NCI-H1105 (cell line): ENCODE results near the gene KCNAB2.

Source experiments
- DNase-seq: peaks from one replicate; lab custom pipeline; 2025; lab: John Stamatoyannopoulos, UW

Gene KCNAB2

DNA sequence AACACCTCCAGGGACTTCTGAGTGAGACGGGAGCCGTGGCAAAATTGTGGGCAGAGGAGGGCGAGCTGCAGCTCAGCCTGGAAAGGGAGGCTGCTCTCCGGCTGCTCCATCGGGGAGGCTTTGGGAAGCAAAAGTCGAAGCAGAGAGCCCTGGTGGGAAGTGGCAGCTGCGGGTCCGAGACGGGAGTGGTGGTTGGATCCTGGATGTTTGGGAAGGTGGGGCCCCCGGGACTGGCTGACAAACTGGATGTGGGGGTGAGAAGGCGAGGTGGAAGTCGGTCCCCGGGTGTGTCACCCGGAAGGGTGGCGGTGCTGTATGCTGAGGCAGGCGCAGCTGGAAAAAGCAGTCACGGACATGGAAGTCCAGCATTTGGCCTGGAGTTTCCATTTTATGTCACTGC, 52.1 kb downstream of the KCNAB2 start:
- no peak for DNase-seq

DNA sequence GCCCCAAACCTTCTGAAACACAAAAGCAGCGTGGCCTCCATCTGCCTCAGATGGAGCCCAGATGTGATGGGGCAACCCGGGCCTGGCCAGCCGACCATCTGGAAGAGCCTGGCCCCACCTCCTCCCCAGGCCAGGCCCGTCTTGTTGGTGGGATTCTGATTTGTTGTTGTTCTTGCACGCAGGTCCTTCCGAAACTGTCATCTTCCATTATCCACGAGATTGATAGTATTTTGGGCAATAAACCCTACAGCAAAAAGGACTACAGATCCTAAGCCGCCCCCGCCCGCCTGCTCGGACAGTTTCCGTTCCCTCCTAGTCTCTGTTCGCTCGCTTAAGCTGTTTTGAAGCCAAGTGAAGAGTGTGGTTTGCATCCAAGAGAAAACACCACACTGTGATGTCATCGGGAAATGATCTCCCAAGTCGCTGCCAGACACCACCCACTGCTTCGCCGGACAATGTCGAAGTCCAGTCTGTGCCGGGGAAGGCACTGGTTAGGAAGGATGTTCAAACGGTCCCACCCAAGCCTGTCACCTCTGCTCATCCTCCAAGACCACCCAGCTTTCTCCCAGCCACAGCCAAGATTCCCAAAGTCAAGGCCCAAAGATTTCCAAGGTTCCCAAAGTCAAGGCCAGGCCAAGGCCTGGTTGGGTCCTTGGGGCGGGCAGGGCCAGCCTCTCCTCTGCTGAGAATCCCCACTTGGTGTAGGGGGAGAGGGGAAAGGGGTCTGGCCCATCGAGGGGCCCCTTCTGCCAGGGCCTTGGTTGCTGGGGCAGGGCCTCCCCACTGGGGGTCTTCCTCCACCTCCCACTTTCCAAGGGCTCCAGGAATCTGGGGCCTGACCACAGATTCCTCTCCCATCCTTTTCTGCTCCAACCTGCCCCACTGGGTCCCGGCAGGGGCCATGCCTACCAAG, 52.9 kb downstream of the KCNAB2 start:
- DNase-seq = no peak

DNA sequence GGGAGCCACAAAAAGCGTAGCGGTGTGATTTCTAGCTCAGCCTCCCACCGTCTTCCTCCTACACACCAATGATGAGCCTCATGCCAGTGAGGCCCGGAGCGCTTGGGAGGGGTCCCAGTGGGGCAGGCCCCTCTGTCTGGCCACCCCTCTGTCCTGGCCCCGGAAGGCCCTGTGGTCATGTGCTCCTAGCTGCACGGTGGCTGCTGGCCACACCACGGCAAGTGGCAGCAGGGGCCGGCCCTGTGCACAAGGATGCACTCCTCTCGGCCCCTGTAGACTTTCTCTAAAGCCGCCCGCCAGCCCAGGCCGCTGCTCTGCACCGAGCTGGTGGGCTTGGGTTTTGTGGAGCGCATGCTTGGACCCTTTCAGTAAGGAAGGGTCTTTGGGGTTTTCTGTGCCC, 53.6 kb downstream of the KCNAB2 start:
- DNase-seq = no peak

DNA sequence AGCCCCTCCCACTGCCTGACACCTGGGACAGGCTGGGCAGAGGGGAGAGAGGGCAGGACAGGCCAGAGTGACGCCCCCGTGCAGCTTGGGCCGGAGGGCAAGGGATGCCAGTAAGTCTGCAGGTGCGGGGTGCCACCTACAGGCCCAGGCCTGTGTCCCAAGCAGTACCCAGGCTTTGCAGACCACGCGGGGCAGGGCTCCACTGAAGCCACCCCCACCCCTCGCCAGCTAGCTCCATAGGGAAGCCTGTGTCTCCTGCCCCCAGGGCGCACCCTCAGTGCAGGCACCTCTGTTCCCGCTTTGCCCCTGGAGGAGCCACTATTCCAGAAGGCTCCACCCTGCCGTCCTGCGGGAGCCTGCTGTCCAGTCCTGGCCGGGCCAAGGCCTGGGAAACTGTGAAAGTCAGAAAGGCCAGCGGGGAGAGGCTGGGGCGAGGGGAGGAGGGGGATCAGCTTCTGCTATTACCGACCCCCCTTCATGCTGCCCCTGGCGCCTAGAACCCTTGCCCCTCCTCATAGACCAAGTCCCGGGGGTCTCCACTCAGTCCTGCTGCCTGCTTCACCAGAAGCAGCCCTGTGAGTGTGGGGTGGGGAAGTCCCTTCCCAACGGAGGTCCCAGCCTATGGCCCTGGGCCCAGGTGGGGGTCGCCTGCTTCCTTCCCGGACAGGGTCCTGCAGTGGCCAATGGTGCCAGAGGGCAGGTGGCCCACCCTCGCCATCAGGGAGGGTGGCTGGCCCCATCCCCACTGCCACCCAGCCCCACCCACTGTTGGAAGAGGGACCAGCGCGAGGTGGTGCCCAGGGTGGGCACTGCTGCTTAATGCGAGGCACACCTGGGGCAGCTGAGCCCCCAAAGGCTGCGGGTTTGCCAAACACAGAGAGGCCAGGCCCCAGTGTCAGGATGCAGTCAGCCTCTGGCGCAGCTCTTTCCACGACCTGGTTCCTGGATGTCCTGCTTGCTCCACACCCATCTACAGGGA, 54.4 kb downstream of the KCNAB2 start:
- no peak for DNase-seq

DNA sequence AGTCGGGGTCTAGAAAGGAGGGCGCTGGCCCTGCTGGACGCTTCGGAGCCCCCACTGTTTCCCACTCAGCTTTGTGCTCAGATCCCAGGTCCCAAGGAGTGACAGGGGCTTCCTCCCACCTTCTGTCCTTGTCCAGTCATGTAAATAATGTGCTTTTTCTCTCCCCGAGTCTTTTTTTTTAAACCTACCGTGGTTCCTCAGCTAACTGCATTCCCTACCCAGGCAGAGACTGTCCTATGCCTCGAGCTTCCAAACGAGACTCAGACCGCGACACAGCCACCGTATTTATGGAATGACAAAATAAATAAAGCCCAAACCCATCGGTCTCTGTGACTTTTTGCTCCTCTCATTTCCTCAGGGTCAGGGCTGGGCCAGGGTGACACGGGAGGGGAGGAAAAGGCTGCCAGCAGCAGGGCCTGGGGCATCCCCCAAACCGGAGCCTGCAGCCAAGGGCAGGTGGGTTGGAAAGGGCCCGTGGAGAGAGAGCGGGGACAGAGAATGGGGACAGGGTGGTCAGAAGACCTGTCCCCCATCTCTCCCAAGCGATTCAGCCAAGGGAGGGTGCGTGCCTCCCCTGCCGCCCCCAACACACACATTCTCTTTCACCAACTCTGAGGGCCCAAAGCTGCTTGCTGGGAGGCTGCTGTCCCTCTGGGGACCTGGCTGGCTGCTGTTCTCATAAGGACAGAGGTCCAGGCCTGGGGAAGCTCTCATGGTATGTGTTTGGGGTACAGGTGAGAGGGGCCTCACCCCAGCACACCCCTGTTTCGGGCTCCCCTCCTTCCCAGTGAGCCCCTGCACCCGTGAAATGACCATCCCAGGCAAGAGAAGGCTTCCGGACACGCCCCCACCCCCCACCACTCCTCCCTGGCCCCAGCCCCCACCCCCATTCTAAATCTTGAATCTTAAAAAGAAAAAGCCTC, 55.4 kb downstream of the KCNAB2 start:
- DNase-seq = no peak

DNA sequence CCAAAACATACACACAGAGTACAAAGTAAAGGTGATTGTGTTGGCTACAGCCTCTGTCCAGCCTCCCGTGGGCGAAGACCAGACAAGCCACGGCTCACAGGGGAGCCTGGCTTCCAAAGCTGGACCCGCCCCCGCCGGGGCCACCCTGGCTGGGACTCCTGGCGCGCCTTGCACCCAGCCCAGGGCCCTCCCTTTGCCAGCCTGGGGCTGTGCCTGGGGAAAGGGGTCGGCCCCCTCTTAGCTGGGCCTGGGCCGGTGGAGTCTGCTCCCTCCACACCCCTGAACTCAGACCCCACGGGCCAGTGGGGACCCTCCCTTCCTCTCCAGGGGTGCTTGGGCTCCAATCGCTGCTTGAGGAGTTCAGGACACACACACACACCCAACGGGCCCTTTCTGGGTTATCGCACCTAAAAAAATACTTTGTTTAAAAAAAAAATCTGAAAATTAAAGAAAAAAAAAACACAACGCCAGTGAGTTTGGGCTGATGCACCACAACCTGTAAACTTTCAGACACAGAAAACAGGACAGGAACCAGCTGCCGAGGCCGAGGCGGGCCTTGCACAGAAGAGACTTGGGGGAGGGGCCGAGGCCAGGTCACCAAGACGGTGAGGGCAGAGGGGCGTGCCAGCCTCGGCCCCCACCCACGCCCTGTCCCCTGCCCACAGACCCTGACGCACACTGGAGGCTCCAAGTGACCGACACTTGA, 56.3 kb downstream of the KCNAB2 start:
- DNase-seq = no peak

DNA sequence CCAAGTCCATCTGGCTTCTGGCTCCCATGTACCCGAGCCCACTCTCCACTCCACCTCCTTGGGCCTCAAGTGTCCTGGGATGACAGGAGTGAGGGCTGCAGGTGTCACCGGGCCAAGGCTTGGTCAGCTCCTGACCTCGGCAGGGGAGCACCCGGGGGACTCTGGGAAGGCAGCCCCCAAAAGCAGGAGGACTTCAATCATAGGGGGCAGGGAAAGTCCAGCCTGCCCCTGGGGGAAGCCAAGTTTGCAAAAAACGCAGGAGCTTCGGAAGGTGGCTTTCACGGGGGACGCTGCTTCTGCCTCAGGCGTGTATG, 56.8 kb downstream of the KCNAB2 start:
- no peak for DNase-seq

DNA sequence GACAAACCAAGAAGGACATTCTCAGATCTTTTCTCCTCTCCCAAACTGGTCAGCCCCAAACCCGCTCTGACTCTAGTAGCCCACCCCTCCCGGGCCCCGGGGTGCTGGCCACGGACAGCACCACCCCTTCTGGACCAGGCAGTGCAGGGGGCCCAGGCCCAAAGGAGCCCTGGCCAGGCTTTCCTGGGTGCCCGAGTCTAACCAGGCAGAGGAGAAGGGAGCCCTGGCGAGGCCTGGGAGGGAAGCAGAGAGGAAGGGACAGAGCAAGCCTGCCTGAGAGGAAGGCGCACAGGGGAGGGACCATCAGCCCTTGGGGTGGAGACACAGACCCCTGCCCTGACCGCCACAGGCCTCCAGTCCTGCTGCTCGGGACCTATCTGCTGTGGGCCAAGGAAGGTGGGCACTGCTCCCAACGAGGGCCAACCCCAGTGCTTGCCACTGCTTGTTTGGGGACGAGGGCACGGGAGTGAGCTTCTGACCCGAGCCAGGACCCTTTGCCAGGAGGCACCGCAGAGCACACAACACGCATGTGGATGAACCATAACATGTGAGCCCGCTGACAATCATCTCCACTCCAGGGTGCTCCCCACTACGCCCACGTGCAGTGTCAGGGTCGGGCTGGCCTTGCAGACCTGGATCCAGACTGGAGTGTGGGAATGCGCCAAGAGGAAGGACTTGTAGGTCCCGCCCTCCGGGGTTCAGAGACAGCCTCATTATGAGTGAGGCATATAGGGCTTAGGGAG, 57.6 kb downstream of the KCNAB2 start:
- DNase-seq = no peak

DNA sequence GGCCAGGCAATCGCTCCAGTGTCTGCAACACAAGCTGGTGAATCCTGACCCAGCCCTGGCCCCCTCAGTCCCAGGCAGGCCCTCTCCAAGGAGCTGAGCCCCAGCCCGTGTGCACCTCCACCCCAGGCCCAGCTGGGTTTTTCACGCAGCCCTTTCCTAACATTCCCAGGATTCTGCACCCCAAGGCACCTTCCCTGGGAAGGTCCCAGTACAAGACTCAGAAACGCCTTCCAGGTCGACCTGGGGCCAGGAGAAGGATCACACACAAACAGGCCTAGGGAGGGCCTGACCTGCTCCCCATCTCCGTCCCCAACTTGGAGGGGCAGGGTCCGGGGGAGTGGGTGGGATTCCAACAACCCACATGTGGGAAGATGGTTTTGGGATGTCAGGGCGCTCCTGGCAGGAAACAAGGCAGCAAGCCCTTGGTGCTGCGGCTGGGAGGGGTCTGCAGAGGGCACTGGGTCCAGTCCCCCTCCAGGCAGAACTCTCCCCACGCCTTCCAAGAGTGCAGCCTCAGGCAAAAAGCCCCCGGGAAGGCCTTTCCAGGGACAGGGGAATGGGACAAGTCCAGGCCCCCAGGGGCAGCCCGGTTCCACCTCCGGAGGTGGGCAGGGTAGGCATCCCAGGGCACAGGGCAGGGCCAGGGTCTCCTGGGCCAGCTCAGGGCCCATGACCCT, 58.3 kb downstream of the KCNAB2 start:
- DNase-seq = no peak

DNA sequence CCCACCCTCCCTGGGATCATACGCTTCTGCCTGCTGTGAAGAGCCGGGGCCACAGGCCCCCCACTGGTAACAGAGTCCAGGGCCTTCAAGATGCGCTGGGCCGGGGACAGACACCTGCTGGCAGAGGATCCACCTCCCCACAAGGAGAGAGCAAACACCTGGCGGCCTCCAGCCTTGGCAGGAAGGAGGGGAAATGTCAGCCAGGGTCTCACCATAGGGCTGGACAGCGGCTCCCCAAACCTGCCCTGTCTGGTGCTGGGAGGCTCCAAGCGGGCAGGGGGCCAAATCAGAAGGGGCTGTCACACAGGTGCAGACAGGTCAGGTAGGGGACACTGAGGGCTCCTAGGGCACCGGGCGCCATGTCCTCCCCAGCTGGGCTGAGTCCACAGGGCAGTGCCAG, 58.9 kb downstream of the KCNAB2 start:
- DNase-seq = no peak

DNA sequence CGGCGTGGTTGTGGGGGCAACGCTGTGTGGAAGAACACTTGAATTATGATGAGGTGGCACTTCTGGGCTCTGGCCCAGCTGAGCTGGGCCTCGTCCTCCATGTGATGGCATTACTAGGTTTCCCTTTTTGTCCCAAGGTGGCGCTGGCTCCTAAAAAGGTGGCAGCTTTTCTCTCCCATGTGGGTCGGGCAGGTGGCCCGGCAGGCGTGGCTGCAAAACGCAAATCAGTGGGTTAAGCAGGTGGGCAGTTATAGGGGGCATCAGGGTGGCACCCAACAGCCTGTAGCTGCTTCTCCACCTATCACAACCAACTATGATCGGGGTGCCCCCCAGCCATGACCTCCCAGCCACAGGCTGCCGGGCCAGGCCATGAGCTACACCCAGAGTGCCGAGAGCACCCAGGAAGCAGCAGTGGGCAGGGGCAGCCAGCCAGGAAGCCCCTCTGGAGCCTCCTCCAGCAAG, 59.6 kb downstream of the KCNAB2 start:
- no peak for DNase-seq

DNA sequence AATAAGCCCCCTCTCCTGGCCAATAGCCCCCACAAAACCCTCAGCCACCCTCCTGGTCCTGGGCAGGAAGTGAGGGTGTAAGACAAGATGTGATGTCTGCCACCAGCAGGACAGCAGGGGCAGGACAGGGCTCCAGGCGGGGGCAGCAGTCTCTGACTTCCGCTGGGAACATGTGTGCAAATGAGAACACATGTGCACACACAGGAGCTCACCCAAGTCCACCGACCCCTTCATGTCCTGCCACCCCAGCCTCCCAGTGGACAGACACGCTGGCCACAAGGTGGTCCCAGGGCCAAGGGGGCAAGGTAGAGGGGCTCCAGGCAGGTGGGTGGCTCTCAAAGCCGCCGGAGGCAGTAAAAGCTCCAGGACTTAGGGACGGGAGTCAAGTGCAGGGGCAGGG, 60.1 kb downstream of the KCNAB2 start:
- DNase-seq = no peak

DNA sequence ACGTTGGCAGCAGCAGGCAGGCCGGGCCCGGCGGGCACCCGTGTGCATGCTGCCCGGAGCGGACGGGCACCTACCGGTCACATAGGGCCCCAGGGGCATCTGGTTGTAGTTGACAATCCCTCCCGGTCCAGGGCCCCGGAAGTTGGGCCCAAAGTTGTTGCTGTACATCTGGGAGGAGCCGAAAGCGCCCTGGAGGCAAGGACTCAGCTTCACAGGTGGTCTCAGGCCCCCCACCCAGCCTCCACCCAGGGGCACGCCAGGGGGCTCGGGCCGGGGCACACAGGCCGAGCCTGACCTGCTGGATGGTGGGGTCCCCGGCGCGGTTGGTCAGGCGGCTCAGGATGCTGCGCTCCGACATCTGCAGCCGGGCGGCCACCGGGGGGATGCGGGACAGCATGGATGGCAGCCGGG, 60.6 kb downstream of the KCNAB2 start:
- DNase-seq = no peak

DNA sequence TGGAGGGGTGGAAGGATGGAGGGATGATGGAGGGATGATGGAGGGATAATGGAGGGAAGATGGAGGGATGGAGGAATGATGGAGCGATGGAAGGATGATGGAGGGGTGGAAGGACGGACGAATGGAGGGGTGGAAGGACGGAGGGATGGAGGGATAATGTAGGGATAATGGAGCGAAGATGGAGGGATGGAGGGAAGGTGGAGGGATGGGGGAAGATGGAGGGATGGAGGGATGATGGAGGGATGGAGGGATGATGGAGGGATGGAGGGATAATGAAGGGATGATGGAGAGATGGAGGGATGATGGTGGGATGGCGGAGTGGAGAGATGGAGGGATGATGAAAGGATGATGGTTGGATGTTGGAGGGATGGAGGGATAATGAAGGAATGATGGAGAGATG, 61.3 kb downstream of the KCNAB2 start:
- DNase-seq = no peak

DNA sequence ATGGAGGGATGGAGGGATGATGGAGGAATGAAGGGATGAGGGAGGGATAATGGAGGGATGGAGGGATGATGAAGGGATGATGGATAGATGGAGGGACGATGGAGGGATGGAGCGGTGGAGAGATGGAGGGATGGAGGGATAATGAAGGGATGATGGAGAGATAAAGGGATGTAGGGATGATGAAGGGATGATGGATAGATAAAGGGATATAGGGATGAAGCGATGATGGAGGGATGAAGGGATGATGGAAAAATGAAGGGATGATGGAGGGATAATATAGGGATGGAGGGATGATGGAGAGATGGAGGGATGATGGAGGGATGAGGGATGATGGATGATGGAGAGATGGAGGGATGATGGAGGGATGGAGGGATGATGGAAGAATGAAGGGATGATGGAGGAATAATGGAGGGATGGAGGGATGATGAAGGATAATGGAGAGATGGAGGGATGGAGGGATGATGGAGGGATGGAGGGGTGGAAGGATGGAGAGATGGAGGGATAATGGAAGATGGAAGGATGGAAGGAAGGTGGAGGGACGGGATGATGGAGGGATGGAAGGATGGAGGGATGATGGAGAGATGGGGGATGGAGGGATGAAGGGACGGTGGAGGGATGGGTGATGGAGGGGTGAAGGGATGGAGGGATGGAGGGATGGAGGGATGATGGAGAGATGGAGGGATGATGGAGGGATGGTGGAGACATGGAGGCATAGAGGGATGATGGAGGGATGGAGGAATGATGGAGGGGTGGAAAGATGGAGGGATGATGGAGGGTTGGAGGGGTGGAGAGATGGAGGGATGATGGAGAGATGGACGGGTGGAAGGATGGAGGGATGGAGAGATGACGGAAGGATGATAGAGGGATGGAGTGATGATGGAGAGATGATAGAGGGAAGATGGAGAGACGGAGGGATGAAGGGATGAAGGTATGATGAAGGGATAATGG, 62.0 kb downstream of the KCNAB2 start:
- no peak for DNase-seq

DNA sequence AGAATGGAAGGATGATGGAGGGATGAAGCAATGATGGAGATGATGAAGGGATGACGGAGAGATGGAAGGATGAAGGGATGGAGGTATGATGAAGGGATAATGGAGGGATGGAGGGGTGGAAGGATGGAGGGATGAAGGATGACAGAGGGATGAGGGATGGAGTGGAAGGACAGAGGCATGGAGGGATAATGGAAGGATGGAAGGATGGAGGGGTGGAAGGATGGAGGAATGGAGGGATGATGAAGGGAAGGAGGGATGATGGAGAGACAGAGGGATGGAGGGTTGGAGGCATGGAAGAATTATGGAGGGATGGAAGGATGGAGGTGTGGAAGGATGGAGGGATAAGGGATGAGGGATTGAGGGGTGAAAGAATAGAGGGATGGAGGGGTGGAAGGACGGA, 62.8 kb downstream of the KCNAB2 start:
- DNase-seq = no peak

DNA sequence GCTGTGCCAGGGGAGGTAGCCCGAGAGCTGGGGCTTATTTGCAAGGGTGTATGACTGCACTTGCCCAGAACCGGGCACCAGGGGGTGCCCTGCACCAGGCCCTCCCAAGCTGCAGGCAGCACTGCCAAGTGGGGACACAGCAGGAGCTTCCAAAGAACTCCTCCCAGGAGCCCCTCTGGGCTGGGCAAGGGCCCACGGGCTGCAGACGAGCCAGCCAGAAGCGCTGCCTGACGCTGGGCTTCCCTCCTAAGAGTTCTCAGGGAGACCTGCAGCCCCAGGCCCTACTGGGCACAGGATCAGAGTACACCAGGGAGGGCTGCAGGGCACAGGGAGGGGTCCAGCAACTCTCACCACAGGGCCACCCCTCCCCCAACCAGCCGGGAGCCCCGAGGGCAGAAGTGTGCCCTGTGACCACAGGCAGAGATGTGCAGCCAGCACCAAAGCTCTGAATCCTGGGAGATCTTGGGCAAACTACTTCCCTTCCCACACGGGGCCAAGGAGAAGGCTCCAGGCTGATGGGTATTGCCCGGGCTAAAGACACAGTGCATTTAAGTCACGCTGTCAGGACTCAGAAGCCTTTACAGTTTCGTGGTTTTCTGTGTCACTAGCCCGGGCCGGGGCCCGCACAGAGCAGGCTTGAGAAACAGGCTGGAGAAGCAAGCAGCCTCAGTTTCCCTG, 63.4 kb downstream of the KCNAB2 start:
- peak; percentile 26 for DNase-seq

DNA sequence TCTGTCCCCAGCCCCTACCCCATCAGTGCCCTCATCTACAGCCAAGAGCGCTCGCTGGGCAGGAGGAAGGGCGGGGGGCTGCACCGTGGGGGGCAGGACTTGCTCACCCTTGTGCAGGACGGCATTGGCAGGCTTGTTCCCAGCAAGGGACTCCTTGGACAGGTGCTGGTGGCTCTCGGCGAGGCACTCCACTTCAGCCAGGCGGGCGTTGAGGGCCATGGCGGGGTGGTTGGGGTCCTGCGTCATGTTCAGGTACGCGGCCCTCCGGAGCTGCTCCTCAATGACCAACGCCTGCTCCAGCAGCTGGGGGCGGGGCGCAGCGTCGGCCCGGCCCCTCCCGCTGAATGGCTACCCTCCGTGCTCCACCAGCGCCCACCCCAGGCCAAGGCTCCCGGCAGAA, 64.0 kb downstream of the KCNAB2 start:
- DNase-seq = no peak
